GM13976 (cell line): ENCODE measurements around the gene KRT5.
"Not testable (repeated sequence)": the region's sequence is repeated elsewhere in the genome, so short reads cannot be mapped to it uniquely, and the experiment has no call there.

Experiments used
- DNase-seq: peaks from one replicate; pipeline ENCODE4 v3.0.0; 2012; ENCODE audit warnings: low spot score
- in situ Hi-C: fragments of 300-500 bp; cut with MboI; formaldehyde crosslinking; loops from one replicate; pipeline ENCODE4 v1.12.0; 2022; ENCODE audit warnings: low sequenced_read_pairs, mixed read lengths, inconsistent platforms; ENCODE audit not compliant: unreplicated experiment
- TF ChIP-seq, protein P1 (sequence below): IDR thresholded peaks from 2 replicates; pipeline ENCODE4 v1.5.1; 2012; ENCODE audit warnings: borderline replicate concordance, mild to moderate bottlenecking; ENCODE audit not compliant: insufficient read depth; ENCODE audit errors: extremely low read depth, missing control alignments, control extremely low read depth

KRT5 gene

DNA sequence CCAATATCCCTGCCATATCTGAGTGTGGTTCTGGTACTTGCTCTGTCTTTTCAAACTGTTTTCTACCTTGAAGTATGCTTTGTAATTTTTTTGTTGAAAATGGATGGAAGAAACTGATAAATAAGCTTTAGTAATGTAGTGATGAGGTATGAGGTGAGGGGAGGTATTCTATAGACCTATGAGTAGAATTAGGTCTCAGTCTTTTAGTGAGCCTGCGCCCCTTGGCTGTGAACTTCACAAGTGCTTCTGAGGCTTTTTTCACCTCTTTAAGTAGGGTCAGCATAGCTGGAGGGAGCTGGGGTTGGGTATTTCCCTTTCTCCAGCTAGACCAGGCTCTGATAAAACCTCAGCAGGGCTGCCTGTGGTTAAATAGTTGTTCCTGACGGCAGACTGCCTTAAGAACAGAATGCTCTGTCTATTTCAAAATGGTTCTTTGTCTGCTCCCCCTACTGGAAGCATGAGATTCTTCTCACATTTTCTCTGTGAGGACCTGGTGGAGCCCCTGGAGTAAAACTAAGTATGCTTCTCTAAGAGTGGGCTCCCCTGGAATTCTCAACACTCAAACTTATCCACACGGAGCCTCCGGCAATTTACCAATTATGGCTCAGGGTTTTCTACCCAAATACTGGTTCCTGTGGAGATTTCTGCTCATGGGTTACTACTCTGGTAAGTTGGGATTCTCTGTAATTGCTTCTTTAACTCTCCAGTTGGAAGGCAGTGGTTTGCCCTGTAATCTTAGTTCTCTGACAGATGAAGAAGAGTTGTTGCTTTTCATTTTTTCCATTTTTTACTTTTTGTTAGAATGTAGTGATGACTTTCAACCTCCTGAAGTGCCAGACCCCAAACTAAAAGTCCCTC, 13.1 kb downstream of the KRT5 start:
- TF ChIP-seq, protein P1, sequence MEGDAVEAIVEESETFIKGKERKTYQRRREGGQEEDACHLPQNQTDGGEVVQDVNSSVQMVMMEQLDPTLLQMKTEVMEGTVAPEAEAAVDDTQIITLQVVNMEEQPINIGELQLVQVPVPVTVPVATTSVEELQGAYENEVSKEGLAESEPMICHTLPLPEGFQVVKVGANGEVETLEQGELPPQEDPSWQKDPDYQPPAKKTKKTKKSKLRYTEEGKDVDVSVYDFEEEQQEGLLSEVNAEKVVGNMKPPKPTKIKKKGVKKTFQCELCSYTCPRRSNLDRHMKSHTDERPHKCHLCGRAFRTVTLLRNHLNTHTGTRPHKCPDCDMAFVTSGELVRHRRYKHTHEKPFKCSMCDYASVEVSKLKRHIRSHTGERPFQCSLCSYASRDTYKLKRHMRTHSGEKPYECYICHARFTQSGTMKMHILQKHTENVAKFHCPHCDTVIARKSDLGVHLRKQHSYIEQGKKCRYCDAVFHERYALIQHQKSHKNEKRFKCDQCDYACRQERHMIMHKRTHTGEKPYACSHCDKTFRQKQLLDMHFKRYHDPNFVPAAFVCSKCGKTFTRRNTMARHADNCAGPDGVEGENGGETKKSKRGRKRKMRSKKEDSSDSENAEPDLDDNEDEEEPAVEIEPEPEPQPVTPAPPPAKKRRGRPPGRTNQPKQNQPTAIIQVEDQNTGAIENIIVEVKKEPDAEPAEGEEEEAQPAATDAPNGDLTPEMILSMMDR: peak; percentile 32
- in situ Hi-C loops: no loop called here
- DNase-seq: no peak

DNA sequence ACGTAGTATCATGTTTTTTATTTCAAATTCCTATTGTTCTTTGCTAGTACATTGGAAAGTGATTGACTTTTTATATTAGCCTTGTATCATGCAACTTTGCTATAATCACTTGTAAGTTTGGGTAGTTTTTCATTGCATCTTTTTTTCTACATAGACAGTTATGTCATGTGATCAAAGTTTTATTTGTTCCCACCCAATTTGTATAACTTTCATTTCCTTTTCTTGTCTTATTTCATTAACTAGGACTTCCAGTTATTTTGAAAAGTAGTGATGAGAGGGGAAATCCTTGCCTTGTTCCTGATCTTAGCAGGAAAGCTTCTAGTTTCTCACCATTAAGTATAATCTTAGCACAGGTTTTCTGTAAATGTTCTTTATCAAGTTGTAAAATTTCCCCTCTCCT, 17.3 kb downstream of the KRT5 start:
- DNase-seq: no peak
- in situ Hi-C loops: no loop called here
- TF ChIP-seq, protein P1: no peak

DNA sequence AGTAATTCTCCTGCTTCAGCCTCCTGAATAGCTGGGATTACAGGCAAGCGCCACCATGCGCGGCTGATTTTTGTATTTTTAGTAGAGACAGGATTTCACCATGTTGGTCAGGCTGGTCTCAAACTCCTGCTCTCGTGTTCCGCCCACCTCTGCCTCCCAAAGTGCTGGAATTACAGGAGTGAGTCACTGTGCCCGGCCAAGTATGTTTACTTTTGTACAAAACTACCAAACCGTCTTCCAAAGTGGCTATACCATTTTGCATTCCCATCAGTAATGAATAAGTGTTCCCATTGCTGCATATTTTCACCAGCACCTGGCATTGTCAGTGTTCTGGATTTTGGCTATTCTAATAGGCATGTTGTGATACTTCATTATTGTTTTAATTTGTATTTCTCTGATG, 18.7 kb downstream of the KRT5 start:
- in situ Hi-C loops: no loop called here
- TF ChIP-seq, protein P1: no peak
- DNase-seq: no peak

DNA sequence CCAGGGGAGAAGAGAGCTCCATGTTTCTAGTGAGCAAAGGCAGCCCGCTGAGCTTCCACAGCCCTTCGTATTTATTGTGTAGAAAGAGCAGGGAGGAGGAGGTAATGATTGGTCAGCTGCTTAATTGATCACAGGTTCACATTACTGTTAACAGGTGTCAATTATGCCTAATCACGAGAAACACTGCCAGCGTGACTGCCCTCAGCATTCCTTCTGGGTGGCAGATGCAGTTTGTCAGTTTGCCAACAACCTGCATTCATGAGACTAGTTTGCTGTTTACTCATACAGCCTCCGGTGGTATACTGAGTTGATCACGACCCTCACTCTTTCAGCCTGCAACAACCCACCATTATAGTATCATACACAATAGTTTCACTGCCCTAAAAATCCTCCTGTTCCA, 19.6 kb downstream of the KRT5 start:
- DNase-seq, in situ Hi-C loops: not testable (repeated sequence)

DNA sequence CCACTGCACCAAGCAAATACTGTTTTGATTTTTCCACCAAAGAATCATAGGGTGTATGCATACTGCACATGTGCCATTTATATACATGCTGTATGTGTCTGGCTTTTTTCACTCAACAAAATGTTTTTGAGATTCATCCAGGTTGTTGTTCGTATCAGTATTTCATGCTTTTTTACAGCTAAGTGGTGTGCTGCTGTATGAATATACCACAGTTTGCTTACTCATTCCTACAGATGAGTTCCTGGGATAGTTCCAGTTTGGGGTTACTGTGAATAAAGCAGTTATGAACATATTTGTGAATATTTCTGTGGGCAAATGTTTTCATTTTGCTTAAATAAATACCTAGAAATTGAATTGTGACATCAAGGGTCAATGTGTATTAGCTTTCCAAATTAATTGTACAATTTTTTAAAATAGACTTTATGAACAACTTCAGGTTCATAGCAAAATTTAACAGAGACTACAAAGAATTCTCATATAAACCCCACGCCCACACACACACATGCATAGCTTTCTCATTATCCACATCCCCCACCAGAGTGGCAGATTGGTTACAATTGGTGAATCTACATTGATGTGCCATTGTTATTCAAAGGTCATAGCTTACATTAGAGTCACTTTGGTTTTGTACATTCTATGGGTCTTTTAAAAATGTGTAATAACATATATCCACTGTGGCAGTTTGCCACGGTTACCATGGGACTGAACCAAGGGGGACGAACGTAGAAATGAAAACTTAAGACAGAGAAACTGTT, 20.2 kb downstream of the KRT5 start:
- TF ChIP-seq, protein P1: no peak
- in situ Hi-C loops: no loop called here
- no peak for DNase-seq

DNA sequence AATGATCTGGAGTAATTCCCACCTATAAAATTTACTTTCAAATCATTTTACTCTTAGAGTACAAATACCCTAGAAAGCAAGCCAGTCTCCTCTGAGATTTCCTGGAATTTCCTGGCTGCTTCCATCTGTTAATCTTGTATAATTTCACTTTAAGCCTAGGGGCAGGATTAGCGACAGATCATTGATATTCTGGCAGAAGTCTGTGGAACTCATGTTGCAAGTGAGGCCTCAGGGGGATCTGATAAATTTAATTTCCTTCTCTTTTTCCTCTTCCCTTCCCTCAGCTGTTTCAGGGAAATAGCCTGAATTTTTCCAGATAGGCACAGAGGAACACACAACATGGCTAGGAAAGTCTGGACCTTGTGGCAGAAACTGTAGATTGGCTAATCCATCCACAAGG, 21.2 kb downstream of the KRT5 start:
- DNase-seq: no peak
- in situ Hi-C loops: no loop called here
- TF ChIP-seq, protein P1: no peak

DNA sequence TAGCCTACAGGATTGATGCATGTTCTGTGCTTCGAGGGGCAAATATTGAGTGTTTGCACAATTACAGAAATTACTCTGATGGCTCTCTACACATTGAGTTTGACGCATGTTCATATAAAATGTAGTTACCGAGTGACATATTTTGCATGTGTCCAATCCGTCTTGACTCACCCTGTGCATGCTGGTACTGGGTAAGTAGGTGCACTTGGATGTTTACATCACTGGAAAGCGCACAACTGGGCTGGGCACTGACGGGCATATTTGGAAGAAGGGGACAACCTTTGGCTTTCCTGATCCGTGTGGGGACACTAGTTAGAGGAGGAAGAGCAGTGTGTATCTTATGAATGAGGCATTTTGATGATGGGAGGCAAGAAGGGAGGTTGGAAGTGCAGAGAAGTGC, 22.2 kb downstream of the KRT5 start:
- TF ChIP-seq, protein P1: no peak
- DNase-seq: no peak
- in situ Hi-C loops: no loop called here
